Common myeloid progenitor, CD34-positive (primary cell): ENCODE measurements around the gene OCA2.
"Not testable (repeated sequence)": the region's sequence is repeated elsewhere in the genome, so short reads cannot be mapped to it uniquely, and the experiment has no call there.

Experiments
- CTCF ChIA-PET: fragments of 350-600 bp; sonication (Branson Sonifier 250); formaldehyde crosslinking; loops from one replicate; lab custom pipeline; 2021; ENCODE audit warnings: antibody characterized with exemption; lab: Charles Lee
- POLR2A ChIA-PET: fragments of 350-600 bp; sonication (Branson Sonifier 250); formaldehyde crosslinking; loops from one replicate; lab custom pipeline; 2021; ENCODE audit warnings: antibody characterized with exemption; lab: Charles Lee
- DNase-seq, 3 donors: peaks; one replicate each; pipeline versions ENCODE4 v3.0.0 to v3.0.0-alpha.2; 2013
- H3K27ac ChIP-seq, 2 experiments: 1 replicate in 1 of 2; 2 replicates in 1 of 2; pipeline ENCODE4 v1.7.0; 2013; ENCODE audit warnings: inconsistent platforms in 2 of 2, low read length in 2 of 2, mild to moderate bottlenecking in 2 of 2, low read depth in 1 of 2, moderate library complexity in 1 of 2; ENCODE audit not compliant: severe bottlenecking in 2 of 2, insufficient read depth in 1 of 2, poor library complexity in 1 of 2
- H3K27me3 ChIP-seq, 5 experiments: replicated peaks in 2 of 5; 1 replicate in 3 of 5; 2 replicates in 2 of 5; pipeline versions ENCODE4 v1.6.1 to v1.7.0; 2013; ENCODE audit warnings: low read length in 4 of 5, mild to moderate bottlenecking in 2 of 5, moderate library complexity in 2 of 5, inconsistent platforms in 1 of 5; ENCODE audit not compliant: insufficient read depth in 5 of 5, control insufficient read depth in 4 of 5
- H3K36me3 ChIP-seq, 4 experiments: 1 replicate in 2 of 4; 2 replicates in 2 of 4; pipeline versions ENCODE4 v1.6.1 to v1.7.0; 2013; ENCODE audit warnings: low read length in 3 of 4, control low read depth in 1 of 4, mild to moderate bottlenecking in 1 of 4; ENCODE audit not compliant: control insufficient read depth in 4 of 4, insufficient read depth in 4 of 4
- H3K4me1 ChIP-seq, 4 experiments: 1 replicate in 3 of 4; 2 replicates in 1 of 4; pipeline versions ENCODE4 v1.6.1 to v1.7.1; 2013; ENCODE audit warnings: low read length in 3 of 4, mild to moderate bottlenecking in 3 of 4, control low read depth in 1 of 4, inconsistent platforms in 1 of 4, moderate library complexity in 1 of 4; ENCODE audit not compliant: control insufficient read depth in 4 of 4, insufficient read depth in 4 of 4; ENCODE audit errors: control extremely low read depth in 1 of 4
- H3K4me3 ChIP-seq, 7 experiments: 1 replicate in 4 of 7; 2 replicates in 3 of 7; pipeline versions ENCODE4 v1.5.1 to v1.7.0; 2013; ENCODE audit warnings: mild to moderate bottlenecking in 7 of 7, low read length in 6 of 7, moderate library complexity in 6 of 7, inconsistent platforms in 2 of 7, low read depth in 2 of 7, control low read depth in 1 of 7; ENCODE audit not compliant: insufficient read depth in 4 of 7, control insufficient read depth in 1 of 7; ENCODE audit errors: extremely low read depth in 1 of 7
- H3K9me3 ChIP-seq, 5 experiments: 1 replicate in 4 of 5; 2 replicates in 1 of 5; pipeline versions ENCODE4 v1.6.1 to v1.7.1; 2013; ENCODE audit warnings: low read length in 4 of 5, mild to moderate bottlenecking in 2 of 5, inconsistent platforms in 1 of 5, low read depth in 1 of 5, moderate library complexity in 1 of 5; ENCODE audit not compliant: control insufficient read depth in 4 of 5, insufficient read depth in 2 of 5; ENCODE audit errors: control extremely low read depth in 1 of 5
- WGBS: methylation state at CpG from one replicate; pipeline ENCODE4 v1.1.5; 2013; ENCODE audit not compliant: insufficient coverage; 5-methylcytosine and 5-hydroxymethylcytosine counted together

Gene OCA2

DNA sequence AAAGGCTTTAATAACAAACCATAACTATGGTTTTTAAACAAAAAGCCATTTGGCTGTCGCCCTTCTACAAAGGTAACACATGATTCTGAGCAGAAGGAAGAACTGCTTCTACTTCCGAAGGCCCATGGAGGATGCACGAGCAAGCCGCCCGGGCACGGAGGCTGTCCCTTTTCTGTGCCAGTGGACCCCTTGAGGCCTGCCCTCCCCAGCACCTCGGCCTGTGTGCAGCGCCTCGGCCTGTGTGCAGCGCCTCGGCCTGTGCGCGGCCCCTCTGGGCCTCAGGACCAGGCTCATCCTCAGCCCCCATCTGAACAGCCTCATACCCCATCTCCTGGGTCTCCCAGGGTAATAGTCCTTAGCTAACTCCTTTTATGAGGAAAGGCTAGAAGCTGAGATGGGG lies 329.5 kb downstream of the OCA2 start:
- WGBS: 89% methylated on average over 8 of the region's 13 CpGs
- CTCF ChIA-PET: no interaction called here

DNA sequence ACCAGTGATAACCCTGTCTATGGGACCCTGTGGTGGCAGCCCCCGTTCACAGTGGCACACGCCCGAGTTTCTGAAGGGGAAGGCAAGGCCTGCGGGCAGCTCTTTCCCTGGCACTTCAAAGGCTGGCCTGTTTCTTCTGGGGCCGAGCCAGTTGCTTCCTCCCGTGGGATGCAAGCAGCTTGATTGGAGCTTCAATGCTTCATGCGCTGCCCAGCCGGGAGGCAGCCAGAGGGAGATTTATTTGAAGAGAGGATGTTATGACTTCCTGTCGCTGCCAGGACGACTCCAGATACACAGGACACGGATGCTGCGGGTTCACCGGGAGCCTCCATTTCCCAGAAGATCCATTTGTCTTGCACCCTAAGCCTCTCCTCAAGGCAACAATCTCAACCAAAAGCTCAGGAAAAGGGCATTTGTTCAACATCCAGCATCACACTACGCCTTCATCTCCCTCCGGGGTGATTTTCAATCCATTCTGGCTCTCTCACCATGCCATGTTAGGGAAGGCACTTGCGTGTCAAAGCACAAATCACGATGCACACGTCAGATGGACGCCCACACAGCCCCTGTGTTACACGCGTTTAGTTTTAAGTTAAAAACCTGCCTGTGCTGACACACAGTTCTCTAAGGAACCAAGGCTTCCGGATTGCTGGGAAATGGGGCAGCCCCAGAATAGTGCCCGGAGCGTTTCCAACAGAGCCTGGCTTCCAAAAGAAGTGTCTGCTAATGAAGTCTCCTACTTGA lies 330.2 kb downstream of the OCA2 start:
- Histone ChIP-seq H3K4me1 (no peaks in the 10 kb centered on the region), H3K9me3 (peaks cover 0 to 10% (median 4%) of the 10 kb centered on the region in 5 experiments), H3K27me3 (no peaks in the 10 kb centered on the region), H3K4me3 (no peak overlapping the region), H3K36me3 (no peaks in the 10 kb centered on the region), H3K27ac (no peak overlapping the region)
- POLR2A ChIA-PET: no interaction called here
- CTCF ChIA-PET: no interaction called here
- no peak for DNase-seq
- WGBS: 93% methylated on average over 21 of the region's 24 CpGs

More for the DNA sequence above, 329.5 kb downstream of the OCA2 start:
- Histone ChIP-seq H3K36me3 (no peaks in the 10 kb centered on the region), H3K27me3 (no peaks in the 10 kb centered on the region), H3K9me3 (peaks cover 0 to 10% (median 4%) of the 10 kb centered on the region in 5 experiments), H3K4me1 (no peaks in the 10 kb centered on the region), H3K4me3 (no peak overlapping the region), H3K27ac (no peak overlapping the region)
- DNase-seq: no peak
- POLR2A ChIA-PET: no interaction called here

GRCh38 chr15:27767918-27768640 lies 331.0 kb downstream of the OCA2 start:
- ChIA-PET POLR2A (no interaction called here), CTCF (no interaction called here)
- H3K9me3 ChIP-seq: peaks cover 0 to 10% (median 4%) of the 10 kb centered on the region in 5 experiments
- no peaks in the 10 kb centered on the region for H3K36me3 ChIP-seq
- H3K4me3 ChIP-seq: no peak overlapping the region
- H3K27ac ChIP-seq: no peak overlapping the region
- no peaks in the 10 kb centered on the region for H3K27me3 ChIP-seq
- H3K4me1 ChIP-seq: no peaks in the 10 kb centered on the region
- WGBS: 86% methylated on average over 4 of the region's 14 CpGs
- DNase-seq: no peak

GRCh38 chr15:27767430-27767829 lies 331.7 kb downstream of the OCA2 start:
- H3K27me3 ChIP-seq, H3K27ac ChIP-seq, H3K4me1 ChIP-seq, H3K4me3 ChIP-seq, DNase-seq, CTCF ChIA-PET, POLR2A ChIA-PET, H3K36me3 ChIP-seq: not testable (repeated sequence)
- H3K9me3 ChIP-seq: peaks cover 0 to 10% (median 4%) of the 10 kb centered on the region in 5 experiments

DNA sequence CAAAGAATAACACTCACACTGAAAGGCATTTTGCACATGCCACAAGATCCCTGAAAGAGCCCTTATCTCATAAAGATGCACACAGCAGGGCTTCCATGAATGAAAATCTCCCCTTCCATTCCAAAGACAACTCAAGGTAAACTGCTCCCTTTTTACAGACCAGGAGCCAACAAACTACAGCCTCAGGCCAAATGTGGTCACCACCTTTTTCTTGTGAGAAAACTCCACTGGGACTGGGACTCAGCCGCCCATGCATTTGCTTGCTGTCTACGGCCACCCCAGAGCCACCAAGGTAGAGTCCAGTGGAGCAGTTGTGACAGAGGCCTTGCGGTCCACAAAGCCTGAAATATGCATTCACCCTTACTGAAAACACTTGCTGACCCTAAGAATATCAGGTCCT lies 334.8 kb downstream of the OCA2 start:
- no peak overlapping the region for H3K4me3 ChIP-seq
- CTCF ChIA-PET: no interaction called here
- no peaks in the 10 kb centered on the region for H3K27me3 ChIP-seq
- peaks cover 0 to 6% (median 2%) of the 10 kb centered on the region in 5 experiments for H3K9me3 ChIP-seq
- no peak overlapping the region for H3K27ac ChIP-seq
- no peak for DNase-seq
- H3K4me1 ChIP-seq: no peaks in the 10 kb centered on the region
- WGBS: 100% methylated on average over 1 of the region's 3 CpGs
- no peaks in the 10 kb centered on the region for H3K36me3 ChIP-seq
- POLR2A ChIA-PET: no interaction called here

DNA sequence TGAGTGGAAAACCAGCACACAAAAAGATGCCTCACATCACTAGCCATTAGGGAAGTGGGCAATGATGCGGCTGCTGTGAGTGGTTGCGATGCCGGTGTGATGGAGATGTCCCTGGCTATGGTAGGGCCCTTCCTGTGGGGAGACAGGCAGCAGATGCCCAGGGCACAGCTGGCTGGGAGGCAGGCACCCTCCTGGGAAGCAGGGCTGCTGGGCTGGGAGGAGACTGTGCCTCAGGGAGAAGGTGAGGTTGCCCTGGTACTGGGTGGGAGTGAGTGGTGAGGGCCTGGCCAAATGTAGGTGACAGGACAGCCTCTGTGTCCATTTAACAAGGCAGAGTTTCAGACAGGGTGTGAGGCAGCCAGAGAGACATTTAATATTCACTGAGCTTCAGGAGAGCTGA lies 335.6 kb downstream of the OCA2 start:
- H3K36me3 ChIP-seq: no peaks in the 10 kb centered on the region
- H3K27ac ChIP-seq: no peak overlapping the region
- H3K4me3 ChIP-seq: no peak overlapping the region
- no peaks in the 10 kb centered on the region for H3K27me3 ChIP-seq
- ChIA-PET POLR2A (no interaction called here), CTCF (no interaction called here)
- 93% methylated on average over 2 of the region's 3 CpGs for WGBS
- no peak for DNase-seq
- H3K4me1 ChIP-seq: no peaks in the 10 kb centered on the region
- H3K9me3 ChIP-seq: peaks cover 0 to 6% (median 2%) of the 10 kb centered on the region in 5 experiments

- CTCF ChIA-PET: no interaction called here
- no peak for DNase-seq
- H3K27ac ChIP-seq: no peak overlapping the region
- no peaks in the 10 kb centered on the region for H3K27me3 ChIP-seq
- no peaks in the 10 kb centered on the region for H3K36me3 ChIP-seq
- POLR2A ChIA-PET: no interaction called here
- H3K9me3 ChIP-seq: peaks cover 0 to 6% (median 2%) of the 10 kb centered on the region in 5 experiments
- H3K4me3 ChIP-seq: no peak overlapping the region
- no peaks in the 10 kb centered on the region for H3K4me1 ChIP-seq
- WGBS: 100% methylated on average over 2 of the region's 3 CpGs
Measured at GRCh38 chr15:27762471-27762870, 336.6 kb downstream of the OCA2 start.
